BLaER1 treated with 17β-estradiol and CSF1 and Interleukin-3, amounts not matched to agents 10 nM and 100 nM (cell line): ENCODE results near the gene AHCTF1.
"Not testable (repeated sequence)": the region's sequence is repeated elsewhere in the genome, so short reads cannot be mapped to it uniquely, and the experiment has no call there.

Experiments
- H3K27ac ChIP-seq, 11 experiments: shearing (Covaris generic); formaldehyde crosslinking; 2 replicates each; pipeline ENCODE4 v1.8.1; 2022
- H3K27me3 ChIP-seq, 11 experiments: shearing (Covaris generic); formaldehyde crosslinking; 2 replicates each; pipeline ENCODE4 v1.8.1; 2022
- H3K36me3 ChIP-seq, 11 experiments: shearing (Covaris generic); formaldehyde crosslinking; 2 replicates each; pipeline ENCODE4 v1.8.1; 2022
- H3K4me1 ChIP-seq, 10 experiments: shearing (Covaris generic); formaldehyde crosslinking; 2 replicates each; pipeline ENCODE4 v1.8.1; 2022
- H3K4me2 ChIP-seq, 11 experiments: shearing (Covaris generic); formaldehyde crosslinking; 2 replicates each; pipeline ENCODE4 v1.8.1; 2022
- H3K4me3 ChIP-seq, 10 experiments: shearing (Covaris generic); formaldehyde crosslinking; 2 replicates each; pipeline ENCODE4 v1.8.1; 2022
- H3K9ac ChIP-seq, 11 experiments: shearing (Covaris generic); formaldehyde crosslinking; 2 replicates each; pipeline ENCODE4 v1.8.1; 2022
- H3K9me3 ChIP-seq, 11 experiments: shearing (Covaris generic); formaldehyde crosslinking; replicated peaks in 1 of 11; 2 replicates each; pipeline ENCODE4 v1.8.1; 2022
- H4K20me1 ChIP-seq, 11 experiments: shearing (Covaris generic); formaldehyde crosslinking; 2 replicates each; pipeline ENCODE4 v1.8.1; 2022
- Cebpa-rat ChIP-seq, 11 experiments: shearing (Covaris generic); IDR thresholded peaks; 2 replicates each; pipeline ENCODE4 v1.8.1; 2022

AHCTF1 gene

DNA sequence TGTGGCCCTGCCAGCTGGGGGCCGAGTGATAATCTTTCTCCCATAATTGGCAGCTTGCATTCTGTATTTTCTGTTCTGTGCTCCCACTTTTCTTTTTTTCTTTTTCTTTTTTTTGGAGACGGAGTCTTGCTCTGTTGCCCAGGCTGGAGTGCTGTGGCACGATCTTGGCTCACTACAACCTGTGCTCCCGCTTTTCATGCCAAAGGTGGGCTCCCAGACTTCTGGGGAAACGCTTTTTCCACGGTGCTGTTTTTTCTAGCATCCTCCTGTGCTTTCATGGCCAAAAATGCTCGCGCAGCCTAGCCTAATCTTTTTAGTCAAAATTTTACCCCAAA lies 585 bp upstream of the AHCTF1 start:
- peak overlapping the region; percentile 92 to 99 (median 97) for H3K9ac ChIP-seq
- peak overlapping the region; percentile 81 to 99 (median 96); a peak in 21 of 22 replicates for H3K27ac ChIP-seq
- H3K36me3 ChIP-seq = peaks cover 16 to 29% (median 23%) of the 10 kb centered on the region in 11 experiments
- no peaks in the 10 kb centered on the region for H3K27me3 ChIP-seq
- peak overlapping the region; percentile 78 to 93 (median 85) for H3K4me2 ChIP-seq
- peaks cover 9 to 24% (median 22%) of the 10 kb centered on the region in 11 experiments; a peak in 21 of 22 replicates for H3K9me3 ChIP-seq
- peak overlapping the region; percentile 70 to 97 (median 92) for H3K4me3 ChIP-seq
- TF ChIP-seq Cebpa-rat (IDR thresholded peaks at IDR 0.05) = peak in 1 of 11 experiments; percentile 37; a peak in 1 of 22 replicates
- H3K4me1 ChIP-seq = peaks cover 16 to 46% (median 21%) of the 10 kb centered on the region in 10 experiments
- peaks cover 9 to 41% (median 23%) of the 10 kb centered on the region in 11 experiments; a peak in 18 of 22 replicates for H4K20me1 ChIP-seq

DNA sequence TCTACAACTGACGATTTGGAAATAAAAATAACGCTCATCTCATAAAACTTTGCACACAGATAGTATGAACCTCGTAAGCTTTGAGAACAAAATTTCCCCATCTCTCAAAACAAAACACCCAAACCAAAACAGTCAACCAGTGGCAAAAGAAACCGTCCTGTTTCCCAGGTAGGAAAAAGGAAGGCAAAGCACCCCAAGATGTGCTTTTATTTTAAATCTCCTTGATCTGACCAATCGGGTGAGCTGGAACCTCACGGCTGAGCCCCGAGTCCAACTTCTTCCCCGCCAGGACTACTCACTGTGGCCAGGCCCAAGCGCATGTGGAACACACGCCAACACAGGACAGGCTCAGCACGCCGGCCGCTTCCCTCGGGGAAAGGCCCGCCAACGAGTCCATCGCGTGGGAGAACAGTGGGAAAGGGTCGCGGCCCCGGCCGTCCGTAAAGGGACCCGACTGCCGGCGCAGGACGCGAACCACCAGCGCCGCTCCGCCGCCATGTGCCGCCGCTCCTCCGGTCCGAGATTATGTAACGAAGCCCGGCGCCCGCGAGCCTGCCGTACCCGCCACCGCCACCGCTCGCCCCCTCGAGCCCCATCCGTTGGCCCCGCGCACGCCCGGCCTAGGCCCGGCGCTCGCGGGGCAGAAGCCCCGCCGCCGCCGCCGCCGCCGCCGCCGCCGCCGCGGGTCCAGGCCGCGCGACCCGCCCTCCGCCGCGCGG lies 759 bp downstream of the AHCTF1 start:
- Histone ChIP-seq H3K27me3 (no peaks in the 10 kb centered on the region; a peak in 1 of 22 replicates), H3K9ac (peak overlapping the region; percentile 92 to 99 (median 97)), H3K4me1 (peaks cover 16 to 46% (median 21%) of the 10 kb centered on the region in 10 experiments), H3K4me3 (peak overlapping the region; percentile 70 to 97 (median 92)), H4K20me1 (peaks cover 9 to 54% (median 29%) of the 10 kb centered on the region in 11 experiments; a peak in 18 of 22 replicates), H3K27ac (peak overlapping the region; percentile 81 to 99 (median 96)), H3K4me2 (peak overlapping the region; percentile 78 to 97 (median 85)), H3K36me3 (peaks cover 30 to 42% (median 36%) of the 10 kb centered on the region in 11 experiments), H3K9me3 (peaks cover 22 to 37% (median 35%) of the 10 kb centered on the region in 11 experiments)
- TF ChIP-seq Cebpa-rat (IDR thresholded peaks at IDR 0.05) = no peak

DNA sequence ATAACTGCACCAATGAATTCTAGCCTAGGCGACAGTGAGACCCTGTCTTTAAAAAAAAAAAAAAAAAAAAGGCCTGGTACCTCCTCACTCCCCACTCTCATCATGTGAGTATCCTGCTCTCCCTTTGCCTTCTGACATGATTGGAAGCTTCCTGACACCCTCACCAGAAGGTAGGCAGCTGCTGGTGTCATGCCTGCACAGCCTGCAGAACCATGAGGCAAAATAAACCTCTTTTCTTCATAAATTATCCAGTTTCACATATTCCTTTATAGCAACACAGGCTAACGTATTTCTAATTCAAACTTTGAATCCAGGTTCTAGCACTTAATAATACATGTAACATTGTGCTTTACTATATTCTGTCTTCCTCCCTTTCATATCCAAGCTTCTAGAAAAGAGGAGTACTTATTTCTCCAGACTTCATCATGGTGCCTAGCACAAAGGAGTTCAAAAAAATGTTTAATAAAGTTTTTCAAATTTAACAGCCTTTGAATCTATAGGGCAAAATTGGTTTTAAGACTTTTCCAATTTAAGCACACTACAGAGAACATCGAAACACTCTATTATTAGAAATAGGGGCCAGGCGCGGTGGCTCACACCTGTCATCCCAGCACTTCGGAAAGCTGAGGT lies 5.6 kb downstream of the AHCTF1 start:
- Histone ChIP-seq H3K27me3 (no peaks in the 10 kb centered on the region; a peak in 1 of 22 replicates), H3K4me3 (peak overlapping the region in 5 of 10 experiments; percentile 15 to 40 (median 21); a peak in 3 of 20 replicates), H3K9ac (no peak overlapping the region), H3K9me3 (peaks cover 53 to 82% (median 80%) of the 10 kb centered on the region in 11 experiments), H3K4me1 (peaks cover 13 to 37% (median 17%) of the 10 kb centered on the region in 10 experiments), H4K20me1 (peaks cover 19 to 98% (median 67%) of the 10 kb centered on the region in 11 experiments; a peak in 19 of 22 replicates), H3K4me2 (peak overlapping the region in 4 of 11 experiments; percentile 4 to 35 (median 18); a peak in 1 of 22 replicates), H3K36me3 (peaks cover 45 to 91% (median 80%) of the 10 kb centered on the region in 11 experiments), H3K27ac (no peak overlapping the region)
- no peak for TF ChIP-seq Cebpa-rat (IDR thresholded peaks at IDR 0.05)

DNA sequence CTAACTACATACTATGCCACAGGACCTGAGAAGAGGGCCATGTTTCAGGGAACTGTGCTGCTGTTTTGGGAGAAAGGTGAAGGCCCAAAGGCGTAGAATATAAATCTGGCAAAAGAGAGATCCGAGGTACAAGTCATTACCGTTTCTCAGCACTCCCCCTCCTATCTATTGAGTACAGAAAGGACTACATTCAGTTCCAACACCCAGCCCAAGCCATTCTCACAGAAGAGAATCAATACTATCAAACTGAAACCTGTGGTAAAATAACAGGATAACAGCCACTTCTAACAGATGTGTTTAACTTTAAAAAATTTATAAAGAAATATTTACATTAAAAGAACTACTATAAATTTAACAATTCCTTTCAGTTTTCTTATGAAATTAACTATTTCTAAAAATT lies 7.8 kb downstream of the AHCTF1 start:
- peaks cover 55 to 96% (median 90%) of the 10 kb centered on the region in 11 experiments for H3K9me3 ChIP-seq
- H3K36me3 ChIP-seq = peaks cover 42 to 100% (median 94%) of the 10 kb centered on the region in 11 experiments
- peaks cover 0 to 23% (median 8%) of the 10 kb centered on the region in 10 experiments; a peak in 13 of 20 replicates for H3K4me1 ChIP-seq
- peaks cover 20 to 98% (median 67%) of the 10 kb centered on the region in 11 experiments; a peak in 20 of 22 replicates for H4K20me1 ChIP-seq
- H3K27ac ChIP-seq = no peak overlapping the region; a peak in 1 of 22 replicates
- TF ChIP-seq Cebpa-rat (IDR thresholded peaks at IDR 0.05) = no peak
- no peaks in the 10 kb centered on the region; a peak in 1 of 22 replicates for H3K27me3 ChIP-seq
- H3K4me2 ChIP-seq = no peak overlapping the region
- no peak overlapping the region for H3K9ac ChIP-seq
- peak overlapping the region in 1 of 10 experiments; percentile 2; a peak in 1 of 20 replicates for H3K4me3 ChIP-seq

DNA sequence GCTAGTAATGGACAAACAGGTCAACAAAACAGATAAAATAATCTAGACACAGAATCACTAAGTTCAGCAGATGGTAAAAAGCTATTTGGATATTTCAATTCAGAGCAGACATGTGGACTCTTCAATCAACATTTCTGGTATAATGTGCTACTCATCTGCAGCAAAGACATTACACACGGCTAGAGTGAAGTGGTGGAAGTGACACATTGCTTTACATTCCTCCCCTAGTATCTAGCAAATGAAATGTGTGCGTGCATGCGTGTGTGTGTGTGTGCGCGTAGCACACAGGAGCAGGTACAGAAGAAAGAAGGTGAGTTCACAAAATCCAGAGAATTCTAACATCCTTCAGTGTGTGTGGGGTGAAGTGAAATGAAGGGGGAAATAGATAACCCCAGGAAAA lies 8.3 kb downstream of the AHCTF1 start:
- H3K4me1 ChIP-seq = peaks cover 0 to 18% (median 7%) of the 10 kb centered on the region in 10 experiments; a peak in 12 of 20 replicates
- no peak overlapping the region for H3K4me2 ChIP-seq

DNA sequence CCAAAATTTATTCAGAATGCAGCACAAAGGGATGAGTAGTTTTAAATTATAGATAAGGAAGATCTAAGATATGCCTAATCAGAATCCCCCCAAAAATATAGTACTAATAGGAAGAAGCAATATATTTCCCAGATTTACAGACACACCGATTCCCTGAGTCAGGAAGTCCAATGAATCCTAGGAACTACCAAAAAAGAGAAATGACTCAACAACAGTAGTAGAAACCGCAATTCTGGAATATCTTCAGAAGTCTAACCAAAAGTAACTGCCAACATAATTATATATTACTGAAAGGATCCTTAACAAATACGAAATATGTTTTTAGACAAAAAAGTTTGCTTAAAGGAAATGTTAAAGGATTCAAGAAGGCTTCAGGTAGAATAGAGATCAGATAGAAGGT lies 10.3 kb downstream of the AHCTF1 start:
- peaks cover 40 to 100% (median 94%) of the 10 kb centered on the region in 11 experiments for H3K36me3 ChIP-seq
- no peak overlapping the region for H3K27ac ChIP-seq
- peaks cover 0 to 14% (median 7%) of the 10 kb centered on the region in 10 experiments; a peak in 11 of 20 replicates for H3K4me1 ChIP-seq
- no peak overlapping the region for H3K4me2 ChIP-seq
- peaks cover 38 to 72% (median 65%) of the 10 kb centered on the region in 11 experiments for H3K9me3 ChIP-seq
- no peaks in the 10 kb centered on the region for H3K27me3 ChIP-seq
- H3K9ac ChIP-seq = no peak overlapping the region
- H4K20me1 ChIP-seq = peaks cover 25 to 98% (median 89%) of the 10 kb centered on the region in 11 experiments; a peak in 20 of 22 replicates
- H3K4me3 ChIP-seq = no peak overlapping the region
- no peak for TF ChIP-seq Cebpa-rat (IDR thresholded peaks at IDR 0.05)

More for the DNA sequence above, 8.3 kb downstream of the AHCTF1 start:
- H3K27ac ChIP-seq = no peak overlapping the region; a peak in 1 of 22 replicates
- H3K4me3 ChIP-seq = peak overlapping the region in 1 of 10 experiments; percentile 2; a peak in 1 of 20 replicates
- H3K9me3 ChIP-seq = peaks cover 55 to 92% (median 86%) of the 10 kb centered on the region in 11 experiments
- no peak for TF ChIP-seq Cebpa-rat (IDR thresholded peaks at IDR 0.05)
- H4K20me1 ChIP-seq = peaks cover 22 to 98% (median 70%) of the 10 kb centered on the region in 11 experiments; a peak in 20 of 22 replicates
- peaks cover 39 to 100% (median 94%) of the 10 kb centered on the region in 11 experiments for H3K36me3 ChIP-seq
- no peak overlapping the region for H3K9ac ChIP-seq
- no peaks in the 10 kb centered on the region; a peak in 1 of 22 replicates for H3K27me3 ChIP-seq

DNA sequence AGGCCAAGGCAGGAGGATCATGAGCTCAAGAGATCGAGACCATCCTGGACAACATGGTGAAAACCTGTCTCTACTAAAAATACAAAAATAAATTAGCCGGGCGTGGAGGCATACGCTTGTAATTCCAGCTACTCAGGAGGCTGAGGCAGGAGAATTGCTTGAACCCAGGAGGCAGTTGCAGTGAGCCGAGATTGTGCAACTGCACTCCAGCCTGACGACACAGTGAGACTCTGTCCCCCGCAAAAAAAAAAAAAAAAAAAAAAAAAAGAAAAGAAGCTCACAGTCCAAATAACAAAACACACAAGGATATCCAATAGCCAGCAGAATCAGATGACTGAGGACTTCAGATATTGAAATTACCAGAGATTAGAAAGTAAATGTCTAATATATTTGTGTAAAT lies 11.8 kb downstream of the AHCTF1 start:
- Histone ChIP-seq H3K4me1 (peaks cover 0 to 3% (median 0%) of the 10 kb centered on the region in 10 experiments; a peak in 1 of 20 replicates), H4K20me1 (peaks cover 29 to 98% (median 84%) of the 10 kb centered on the region in 11 experiments; a peak in 20 of 22 replicates), H3K36me3 (peaks cover 43 to 100% (median 94%) of the 10 kb centered on the region in 11 experiments), H3K9me3 (peaks cover 26 to 56% (median 50%) of the 10 kb centered on the region in 11 experiments; a peak in 21 of 22 replicates), H3K4me3 (no peak overlapping the region), H3K27ac (no peak overlapping the region), H3K9ac (no peak overlapping the region), H3K27me3 (no peaks in the 10 kb centered on the region), H3K4me2 (no peak overlapping the region)
- no peak for TF ChIP-seq Cebpa-rat (IDR thresholded peaks at IDR 0.05)

DNA sequence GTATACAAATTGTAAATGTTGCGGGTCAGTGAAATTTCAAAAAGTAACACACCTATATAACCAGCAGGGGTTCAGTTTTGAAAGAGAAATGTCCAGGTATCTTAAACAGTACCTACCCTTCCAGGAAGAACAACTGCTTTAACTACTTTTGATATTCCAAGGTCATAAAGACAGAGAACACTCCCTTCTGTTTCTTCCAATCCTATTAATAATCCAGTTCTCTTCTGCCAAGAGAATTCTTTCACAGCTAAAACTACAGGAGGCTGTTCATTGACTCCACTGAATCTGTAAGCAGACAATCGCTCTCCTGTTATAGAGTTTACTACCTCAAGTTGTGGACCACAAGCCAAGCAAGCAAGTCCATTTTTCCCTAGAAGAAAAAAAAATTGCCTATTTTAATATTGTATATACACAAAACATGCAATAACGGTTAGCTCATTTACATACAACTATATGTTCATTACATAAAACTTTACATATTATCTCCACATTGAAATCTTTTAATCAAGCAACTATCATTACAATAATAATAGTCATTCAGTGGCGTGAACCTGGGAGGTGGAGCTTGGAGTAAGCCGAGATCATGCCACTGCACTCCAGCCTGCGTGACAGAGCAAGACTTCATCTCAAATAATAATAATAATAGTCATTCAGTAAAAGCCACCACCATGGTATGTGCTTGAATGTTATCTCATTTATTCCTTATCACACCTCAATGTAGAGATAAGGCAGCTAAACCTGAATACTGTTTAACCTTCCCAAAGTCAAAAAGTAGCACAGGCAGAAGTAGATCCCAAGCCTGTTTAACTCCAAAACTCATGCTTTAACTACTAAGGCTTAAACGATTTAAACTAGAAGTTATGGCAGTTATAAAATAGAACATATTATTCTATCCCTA lies 15.5 kb downstream of the AHCTF1 start:
- H3K27ac ChIP-seq, H3K4me2 ChIP-seq, H3K4me3 ChIP-seq, H3K9ac ChIP-seq, H3K4me1 ChIP-seq, H3K27me3 ChIP-seq: not testable (repeated sequence)
- Histone ChIP-seq H3K36me3 (peaks cover 71 to 100% (median 99%) of the 10 kb centered on the region in 11 experiments), H3K9me3 (peaks cover 0 to 22% (median 17%) of the 10 kb centered on the region in 11 experiments; a peak in 19 of 22 replicates), H4K20me1 (peaks cover 27 to 99% (median 67%) of the 10 kb centered on the region in 11 experiments; a peak in 20 of 22 replicates)
